Astrocyte (in vitro differentiated cells and primary cell): ENCODE data around the gene C1orf116. TPM values are rescaled to one million over a fixed set of nuclear protein-coding genes. Genes with fewer than 3 reads are reported as not detected.

Experiments
- DNase-seq: peaks from one replicate; pipeline ENCODE4 v3.0.0-alpha.2; 2010; ENCODE audit warnings: low read depth
- FAIRE-seq: peaks from 2 replicates; lab custom pipeline; 2011; peaks lifted over from hg19 to GRCh38; lab: Jason Lieb, UNC
- H2AFZ ChIP-seq: 2 replicates; pipeline ENCODE4 v1.6.0; 2012; ENCODE audit warnings: low read depth, low read length, inconsistent platforms
- H3K27ac ChIP-seq: 2 replicates; pipeline ENCODE4 v1.5.1; 2011; ENCODE audit warnings: low read depth, low read length, inconsistent platforms
- H3K27me3 ChIP-seq: 2 replicates; pipeline ENCODE4 v1.6.0; 2011; ENCODE audit warnings: low read length, inconsistent platforms; ENCODE audit not compliant: insufficient read depth
- H3K36me3 ChIP-seq: 2 replicates; pipeline ENCODE4 v1.5.1; 2011; ENCODE audit warnings: low read length, inconsistent platforms; ENCODE audit not compliant: insufficient read depth
- H3K4me1 ChIP-seq: 2 replicates; pipeline ENCODE4 v1.5.1; 2011; ENCODE audit warnings: low read length, inconsistent platforms; ENCODE audit not compliant: insufficient read depth
- H3K4me2 ChIP-seq: 2 replicates; pipeline ENCODE4 v1.6.0; 2012; ENCODE audit warnings: low read length, inconsistent platforms
- H3K4me3 ChIP-seq: 2 replicates; pipeline ENCODE4 v1.5.1; 2011; ENCODE audit warnings: low read depth, mild to moderate bottlenecking, low read length, inconsistent platforms; ENCODE audit not compliant: insufficient read depth
- H3K79me2 ChIP-seq: 2 replicates; pipeline ENCODE4 v1.6.0; 2012; ENCODE audit warnings: mild to moderate bottlenecking, low read length, inconsistent platforms; ENCODE audit not compliant: insufficient read depth
- H3K9ac ChIP-seq: 2 replicates; pipeline ENCODE4 v1.6.0; 2012; ENCODE audit warnings: mild to moderate bottlenecking, low read length, inconsistent platforms
- H3K9me3 ChIP-seq: 2 replicates; pipeline ENCODE4 v1.5.1; 2012; ENCODE audit warnings: low read depth, mild to moderate bottlenecking, low read length, inconsistent platforms; ENCODE audit not compliant: insufficient read depth
- H4K20me1 ChIP-seq: 2 replicates; pipeline ENCODE4 v1.6.0; 2012; ENCODE audit warnings: low read length, inconsistent platforms; ENCODE audit not compliant: insufficient read depth
- H3K27ac Mint-ChIP-seq: one replicate; pipeline ENCODE4 v1.8.0; 2021; ENCODE audit warnings: mild to moderate bottlenecking, mixed read lengths; ENCODE audit not compliant: unreplicated experiment
- H3K27me3 Mint-ChIP-seq: one replicate; pipeline ENCODE4 v1.8.0; 2021; ENCODE audit warnings: low read depth, mixed read lengths; ENCODE audit not compliant: unreplicated experiment
- H3K36me3 Mint-ChIP-seq: one replicate; pipeline ENCODE4 v1.8.0; 2021; ENCODE audit warnings: low read depth, mixed read lengths; ENCODE audit not compliant: unreplicated experiment
- H3K4me1 Mint-ChIP-seq: one replicate; pipeline ENCODE4 v1.8.0; 2021; ENCODE audit warnings: low read depth, mixed read lengths; ENCODE audit not compliant: unreplicated experiment
- H3K4me3 Mint-ChIP-seq: one replicate; pipeline ENCODE4 v1.8.0; 2021; ENCODE audit warnings: mild to moderate bottlenecking, moderate library complexity, mixed read lengths; ENCODE audit not compliant: unreplicated experiment
- H3K9me3 Mint-ChIP-seq: one replicate; pipeline ENCODE4 v1.8.0; 2021; ENCODE audit warnings: mild to moderate bottlenecking, mixed read lengths; ENCODE audit not compliant: unreplicated experiment
- EZH2 ChIP-seq: IDR thresholded peaks from 2 replicates; pipeline ENCODE4 v1.6.1; 2012; ENCODE audit warnings: mild to moderate bottlenecking, low read length, inconsistent platforms; ENCODE audit not compliant: insufficient read depth
- total RNA-seq: library from RNA; stranded (reverse); gene quantifications from 2 replicates; pipeline ENCODE4 v1.2.1, GENCODE V29; 2021
- TF ChIP-seq, protein P1 (sequence below): IDR thresholded peaks from 2 replicates; pipeline ENCODE4 v1.5.1; 2011; ENCODE audit warnings: low read depth, mild to moderate bottlenecking, inconsistent platforms, low read length, moderate library complexity; ENCODE audit not compliant: insufficient read depth

The C1orf116 gene
- total RNA-seq, 1 donor from 2014 or later, result 0.86 TPM

DNA sequence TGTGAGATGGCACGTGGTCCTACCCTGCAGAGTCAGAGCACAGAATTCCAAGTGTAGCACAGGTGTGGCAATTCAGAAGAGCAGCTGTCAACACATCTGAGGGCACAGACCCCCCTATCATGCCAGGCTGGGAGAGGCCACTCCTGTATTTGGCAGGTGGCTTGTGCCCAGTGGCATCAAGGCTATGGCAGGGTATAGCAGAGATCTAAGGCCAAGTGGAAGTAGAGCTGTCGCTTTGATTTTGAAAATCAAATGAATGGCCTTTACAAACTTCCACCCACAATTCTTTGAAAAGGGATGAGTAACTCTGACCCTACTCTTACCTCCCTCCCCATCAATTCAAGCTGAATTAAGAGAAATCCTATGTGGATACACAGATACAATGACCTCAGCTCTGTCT is 13.4 kb downstream of the C1orf116 start:
- peaks cover 14% of the 10 kb centered on the region for H3K4me1 Mint-ChIP-seq
- Histone ChIP-seq H2AFZ (no peak overlapping the region), H3K36me3 (no peaks in the 10 kb centered on the region), H3K4me3 (no peak overlapping the region), H3K4me2 (no peak overlapping the region), H3K9me3 (no peaks in the 10 kb centered on the region), H3K27ac (no peak overlapping the region), H3K27me3 (no peaks in the 10 kb centered on the region), H3K79me2 (no peaks in the 10 kb centered on the region), H3K9ac (no peak overlapping the region), H3K4me1 (peaks cover 22% of the 10 kb centered on the region), H4K20me1 (no peaks in the 10 kb centered on the region)
- no peaks in the 10 kb centered on the region for H3K9me3 Mint-ChIP-seq
- DNase-seq, result no peak
- TF ChIP-seq EZH2, result no peak
- TF ChIP-seq, protein P1, sequence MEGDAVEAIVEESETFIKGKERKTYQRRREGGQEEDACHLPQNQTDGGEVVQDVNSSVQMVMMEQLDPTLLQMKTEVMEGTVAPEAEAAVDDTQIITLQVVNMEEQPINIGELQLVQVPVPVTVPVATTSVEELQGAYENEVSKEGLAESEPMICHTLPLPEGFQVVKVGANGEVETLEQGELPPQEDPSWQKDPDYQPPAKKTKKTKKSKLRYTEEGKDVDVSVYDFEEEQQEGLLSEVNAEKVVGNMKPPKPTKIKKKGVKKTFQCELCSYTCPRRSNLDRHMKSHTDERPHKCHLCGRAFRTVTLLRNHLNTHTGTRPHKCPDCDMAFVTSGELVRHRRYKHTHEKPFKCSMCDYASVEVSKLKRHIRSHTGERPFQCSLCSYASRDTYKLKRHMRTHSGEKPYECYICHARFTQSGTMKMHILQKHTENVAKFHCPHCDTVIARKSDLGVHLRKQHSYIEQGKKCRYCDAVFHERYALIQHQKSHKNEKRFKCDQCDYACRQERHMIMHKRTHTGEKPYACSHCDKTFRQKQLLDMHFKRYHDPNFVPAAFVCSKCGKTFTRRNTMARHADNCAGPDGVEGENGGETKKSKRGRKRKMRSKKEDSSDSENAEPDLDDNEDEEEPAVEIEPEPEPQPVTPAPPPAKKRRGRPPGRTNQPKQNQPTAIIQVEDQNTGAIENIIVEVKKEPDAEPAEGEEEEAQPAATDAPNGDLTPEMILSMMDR, result no peak
- no peak for FAIRE-seq
- H3K4me3 Mint-ChIP-seq, result no peak overlapping the region
- no peak overlapping the region for H3K27ac Mint-ChIP-seq
- H3K27me3 Mint-ChIP-seq, result peaks cover 5% of the 10 kb centered on the region
- H3K36me3 Mint-ChIP-seq, result no peaks in the 10 kb centered on the region

DNA sequence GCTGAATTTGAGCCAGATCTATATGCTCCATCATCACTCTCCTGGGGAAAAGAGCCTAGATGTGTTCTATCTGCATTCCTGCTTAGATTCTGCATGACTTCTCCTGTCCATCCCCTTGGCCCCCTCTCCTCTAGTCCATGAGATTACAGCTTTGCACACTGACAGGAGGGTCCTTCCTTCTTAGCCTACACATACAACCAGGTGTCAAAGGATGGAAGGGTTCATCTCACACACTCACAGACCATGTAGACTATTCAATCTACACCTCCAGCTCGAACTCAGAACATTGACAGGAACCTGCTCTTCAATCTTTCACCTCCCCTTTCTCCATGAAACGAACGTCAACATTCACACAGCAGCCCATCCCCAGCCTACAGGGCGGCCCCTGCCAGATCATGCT is 13.8 kb downstream of the C1orf116 start:
- no peaks in the 10 kb centered on the region for H3K36me3 Mint-ChIP-seq
- DNase-seq, result no peak
- Histone ChIP-seq H4K20me1 (no peaks in the 10 kb centered on the region), H3K4me3 (no peak overlapping the region), H2AFZ (no peak overlapping the region), H3K36me3 (no peaks in the 10 kb centered on the region), H3K27me3 (no peaks in the 10 kb centered on the region), H3K79me2 (no peaks in the 10 kb centered on the region), H3K27ac (no peak overlapping the region), H3K9me3 (no peaks in the 10 kb centered on the region), H3K4me2 (no peak overlapping the region), H3K4me1 (peaks cover 19% of the 10 kb centered on the region), H3K9ac (no peak overlapping the region)
- no peak for TF ChIP-seq EZH2
- TF ChIP-seq, protein P1, result no peak
- no peaks in the 10 kb centered on the region for H3K9me3 Mint-ChIP-seq
- H3K4me1 Mint-ChIP-seq, result peaks cover 11% of the 10 kb centered on the region
- H3K27ac Mint-ChIP-seq, result no peak overlapping the region
- no peak overlapping the region for H3K4me3 Mint-ChIP-seq
- peaks cover 5% of the 10 kb centered on the region for H3K27me3 Mint-ChIP-seq
- FAIRE-seq, result no peak

DNA sequence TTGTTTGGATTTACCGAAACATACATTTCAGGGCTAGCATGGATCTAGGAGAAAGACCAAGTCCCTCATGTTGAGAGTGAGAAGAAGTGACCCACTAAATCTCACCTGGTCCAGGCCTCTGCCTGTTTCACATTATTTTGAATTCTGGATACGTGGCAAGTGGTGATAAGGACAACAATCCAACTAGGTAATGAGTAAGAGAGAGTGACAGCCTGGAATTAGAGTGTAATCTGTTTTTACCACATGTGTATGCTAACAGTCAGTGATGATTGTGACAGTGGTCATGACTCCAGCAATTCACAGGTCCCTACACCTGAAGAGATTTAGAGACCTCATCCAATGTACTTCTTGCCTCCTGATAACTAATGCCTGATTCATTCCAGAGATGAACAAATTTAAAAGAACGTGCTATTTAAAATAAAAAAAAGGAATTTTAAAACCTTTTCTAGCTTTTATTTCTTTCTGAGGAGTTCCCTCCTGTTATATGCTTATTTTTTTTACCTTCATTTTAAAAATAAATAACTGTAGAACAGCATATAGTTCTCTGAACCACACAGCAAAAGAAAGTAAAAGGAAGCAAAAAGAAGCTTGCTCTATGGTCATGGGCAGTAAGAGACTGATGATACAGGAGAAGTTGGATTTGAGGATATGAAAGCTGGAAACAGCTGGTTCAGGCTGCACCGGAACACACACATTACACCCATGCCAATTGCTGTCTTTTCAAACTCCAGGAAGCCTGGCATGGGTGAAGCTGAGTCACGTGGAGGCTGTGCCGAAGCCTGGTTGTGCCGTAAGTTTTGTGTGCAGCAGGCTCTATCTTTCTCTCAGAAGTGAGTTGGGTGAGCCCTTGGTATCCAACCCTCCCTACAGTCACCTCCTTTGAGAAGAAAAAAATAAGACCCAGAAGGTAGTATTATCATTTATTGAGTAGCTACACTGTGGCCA is 14.7 kb downstream of the C1orf116 start:
- no peaks in the 10 kb centered on the region for H3K9me3 ChIP-seq
- no peaks in the 10 kb centered on the region for H3K36me3 Mint-ChIP-seq
- no peak overlapping the region for H3K4me3 Mint-ChIP-seq
- H3K27me3 Mint-ChIP-seq, result peaks cover 5% of the 10 kb centered on the region
- H3K4me3 ChIP-seq, result no peak overlapping the region
- H3K9ac ChIP-seq, result no peak overlapping the region
- H3K4me2 ChIP-seq, result no peak overlapping the region
- H3K9me3 Mint-ChIP-seq, result no peaks in the 10 kb centered on the region
- H3K4me1 ChIP-seq, result peaks cover 19% of the 10 kb centered on the region
- H2AFZ ChIP-seq, result no peak overlapping the region
- H3K27me3 ChIP-seq, result no peaks in the 10 kb centered on the region
- peaks cover 11% of the 10 kb centered on the region for H3K4me1 Mint-ChIP-seq
- no peak overlapping the region for H3K27ac ChIP-seq
- FAIRE-seq (no peak), DNase-seq (no peak)
- H3K79me2 ChIP-seq, result no peaks in the 10 kb centered on the region
- no peaks in the 10 kb centered on the region for H4K20me1 ChIP-seq
- TF ChIP-seq EZH2, result no peak
- TF ChIP-seq, protein P1, result no peak
- H3K36me3 ChIP-seq, result no peaks in the 10 kb centered on the region
- no peak overlapping the region for H3K27ac Mint-ChIP-seq
